ENCODE results near the gene MRRF.

MRRF gene

GRCh38 chr9:122228568-122229484 lies 35.9 kb upstream of the MRRF start, which contains the start of gene LHX6:
TSS of gene LHX6 (minus strand) at chr9:122228957. CDS start at chr9:122228740, 217 bp downstream.
- DNase-seq = no peak

- no peak for DNase-seq
Measured at GRCh38 chr9:122229485-122229837, 35.2 kb upstream of the MRRF start.

DNA sequence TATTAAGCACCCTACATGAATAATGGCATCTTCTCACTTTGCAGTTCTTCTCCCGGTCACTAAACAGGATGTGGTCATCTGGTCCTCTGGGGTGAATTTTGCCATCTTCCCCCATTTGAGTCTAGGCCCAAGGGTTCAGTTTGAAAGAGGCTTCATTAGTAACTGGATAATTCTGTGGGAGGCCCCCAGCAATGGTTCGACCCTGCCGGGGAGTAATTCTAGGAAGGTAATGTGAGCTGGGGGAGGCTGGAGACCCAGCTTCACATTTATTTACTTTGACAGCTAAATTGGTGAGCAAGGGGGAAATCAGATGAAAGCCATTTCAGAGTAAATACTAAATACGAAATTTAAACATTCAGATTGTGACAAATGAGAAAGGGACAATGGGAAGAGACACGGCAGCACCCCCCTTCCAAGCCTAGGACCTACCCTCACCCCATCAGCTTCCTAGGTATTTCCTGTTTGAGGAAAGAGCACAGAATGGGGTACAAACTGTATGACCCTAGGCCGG lies 31.8 kb upstream of the MRRF start:
- DNase-seq = no peak

DNA sequence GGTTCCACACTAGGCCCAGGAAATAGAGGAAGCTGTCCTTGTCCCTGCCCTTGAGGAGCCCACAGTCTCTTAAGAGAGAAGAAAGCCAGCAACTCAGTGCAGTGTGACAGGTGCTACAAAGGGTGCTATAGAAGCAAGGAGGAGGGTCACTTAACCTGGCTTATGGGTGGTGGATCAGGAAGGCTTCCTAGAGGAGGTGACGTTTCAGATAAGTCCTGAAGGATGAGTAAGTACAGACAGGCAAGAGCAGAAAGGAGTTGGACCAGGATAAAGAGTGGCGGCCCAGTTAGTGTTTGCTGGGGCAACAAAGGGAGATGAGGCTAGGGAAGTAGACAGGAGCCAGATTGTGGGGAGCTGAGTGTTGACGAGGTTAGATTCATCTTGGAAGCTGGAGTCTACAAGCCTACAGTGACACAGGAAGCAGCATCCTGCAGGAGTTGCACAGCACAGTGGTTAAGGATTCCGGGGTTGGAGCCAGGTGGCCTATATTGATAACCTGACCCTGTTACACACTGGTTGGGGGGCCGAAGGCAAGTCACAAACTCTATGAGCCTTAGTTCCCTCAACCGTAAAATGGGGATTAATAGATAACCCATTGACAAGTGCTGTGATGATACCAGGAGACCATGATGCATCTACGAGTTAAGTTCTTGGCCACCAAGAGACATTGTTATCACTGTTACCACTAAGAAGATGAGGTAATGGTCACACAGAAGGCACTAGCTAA lies 30.5 kb upstream of the MRRF start:
- DNase-seq = no peak

GRCh38 chr9:122236681-122237080 lies 28.0 kb upstream of the MRRF start:
- no peak for DNase-seq

GRCh38 chr9:122239722-122240121 lies 25.0 kb upstream of the MRRF start:
- no peak for DNase-seq

GRCh38 chr9:122244349-122244748 lies 20.3 kb upstream of the MRRF start:
- no peak for DNase-seq

GRCh38 chr9:122246666-122247065 lies 18.0 kb upstream of the MRRF start:
- DNase-seq = no peak

- no peak for DNase-seq
Measured at GRCh38 chr9:122248448-122248865, 16.2 kb upstream of the MRRF start.

- no peak for DNase-seq
Measured at GRCh38 chr9:122251351-122251750, 13.3 kb upstream of the MRRF start.

DNA sequence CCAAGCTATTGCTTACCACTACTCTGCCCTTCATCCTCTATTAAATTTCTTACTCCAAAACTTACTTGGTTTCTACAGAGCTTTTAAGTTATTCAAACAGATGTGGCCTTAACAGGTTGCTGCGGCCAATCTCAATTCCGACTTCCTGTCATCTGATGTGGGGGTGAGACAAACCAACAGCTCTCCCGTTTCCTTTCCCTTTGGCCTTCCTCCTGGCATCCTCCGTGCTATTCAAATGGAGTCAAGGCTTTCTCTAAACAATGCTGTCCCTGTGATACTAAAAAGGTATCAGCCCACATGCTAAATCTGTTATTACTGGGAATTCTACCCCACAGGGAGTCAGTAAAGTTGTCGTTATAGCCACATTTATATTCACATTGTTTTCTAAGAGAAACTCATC lies 11.9 kb upstream of the MRRF start:
- DNase-seq = no peak

DNA sequence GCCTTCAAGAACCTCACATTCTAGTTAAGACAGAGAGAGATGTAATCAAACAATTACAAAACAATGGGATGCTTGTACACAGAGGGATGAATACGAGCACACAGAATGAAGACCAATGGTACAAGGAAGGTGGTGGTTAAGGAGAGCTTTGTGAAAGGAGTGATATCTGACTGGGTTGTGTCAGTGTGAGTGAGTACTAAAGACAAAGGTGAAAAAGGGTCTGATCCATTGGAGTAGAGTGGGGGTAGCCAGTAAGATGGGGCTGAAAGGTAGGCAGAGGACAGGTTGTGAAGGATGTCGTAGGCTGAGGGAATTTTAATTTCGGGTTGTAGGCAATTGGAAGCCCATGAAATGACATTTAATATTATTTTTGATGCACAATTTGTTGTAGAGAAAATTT lies 9.9 kb upstream of the MRRF start:
- no peak for DNase-seq

DNA sequence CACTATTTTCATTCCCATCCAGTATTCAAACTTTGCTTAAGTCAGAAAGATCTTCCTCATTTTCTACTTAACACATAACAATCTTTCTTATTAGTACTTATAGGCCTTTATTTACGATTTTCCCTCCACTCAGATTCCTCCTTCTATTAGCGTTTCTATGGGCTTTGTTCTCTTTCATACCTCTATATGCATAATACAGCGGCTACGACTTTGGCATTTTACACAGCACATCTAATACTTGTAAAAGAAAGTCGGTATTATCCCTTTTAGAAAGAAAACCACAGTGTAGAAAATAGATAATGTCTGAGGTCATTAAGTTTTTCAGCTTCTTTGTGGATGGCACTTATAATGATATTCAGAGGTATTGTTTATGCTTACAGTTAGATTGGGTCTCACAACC lies 8.5 kb upstream of the MRRF start:
- no peak for DNase-seq

DNA sequence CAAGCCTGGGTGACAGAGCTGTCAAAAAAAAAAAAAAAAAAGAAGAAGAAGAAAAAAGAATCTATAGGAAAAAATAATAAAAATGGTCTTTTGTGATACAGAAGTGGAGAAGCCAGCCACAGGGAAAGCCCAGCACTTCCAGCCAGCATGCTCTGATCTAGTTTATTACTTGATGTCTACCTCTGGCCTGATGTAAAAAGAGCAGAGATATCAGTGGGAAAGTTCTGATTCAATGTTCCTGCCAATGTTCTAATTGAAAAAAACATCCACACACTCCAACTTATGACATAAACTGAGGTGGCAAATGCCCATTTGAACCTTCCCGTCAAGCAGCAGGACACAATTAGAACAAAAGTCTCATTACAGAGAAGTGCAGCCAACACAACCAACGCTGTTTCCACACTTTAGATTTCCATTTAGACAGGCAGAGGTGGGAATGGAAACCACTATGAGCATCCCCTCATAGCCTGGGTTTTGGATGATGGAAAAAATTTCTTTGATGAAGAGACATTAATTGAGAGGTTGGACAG lies 5.7 kb upstream of the MRRF start:
- no peak for DNase-seq

DNA sequence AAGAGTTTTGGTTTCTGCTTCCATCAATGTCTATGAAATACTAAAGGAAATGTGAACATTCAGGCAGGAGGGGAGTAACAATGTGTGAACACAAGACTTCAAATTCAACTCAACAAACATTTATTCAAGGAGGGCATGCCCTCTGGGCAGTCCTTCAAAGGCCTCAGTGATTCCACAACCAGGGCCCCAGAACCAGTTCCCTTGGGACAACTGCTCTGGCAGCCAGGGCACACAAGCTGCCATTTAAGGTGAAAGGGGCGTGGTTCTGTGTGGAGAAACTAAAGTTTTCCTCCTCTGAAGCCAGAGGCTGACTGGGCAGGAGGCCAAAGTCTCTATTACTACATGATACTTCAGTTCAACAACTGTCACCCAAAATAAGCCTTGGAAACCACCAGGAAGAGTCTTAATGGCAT lies 3.2 kb upstream of the MRRF start:
- no peak for DNase-seq

- no peak for DNase-seq
Measured at GRCh38 chr9:122262073-122262472, 2.6 kb upstream of the MRRF start.

- peak in 2 of 5 experiments; percentile 6 to 26 for DNase-seq
Measured at GRCh38 chr9:122263699-122264349, 858 bp upstream of the MRRF start.

DNA sequence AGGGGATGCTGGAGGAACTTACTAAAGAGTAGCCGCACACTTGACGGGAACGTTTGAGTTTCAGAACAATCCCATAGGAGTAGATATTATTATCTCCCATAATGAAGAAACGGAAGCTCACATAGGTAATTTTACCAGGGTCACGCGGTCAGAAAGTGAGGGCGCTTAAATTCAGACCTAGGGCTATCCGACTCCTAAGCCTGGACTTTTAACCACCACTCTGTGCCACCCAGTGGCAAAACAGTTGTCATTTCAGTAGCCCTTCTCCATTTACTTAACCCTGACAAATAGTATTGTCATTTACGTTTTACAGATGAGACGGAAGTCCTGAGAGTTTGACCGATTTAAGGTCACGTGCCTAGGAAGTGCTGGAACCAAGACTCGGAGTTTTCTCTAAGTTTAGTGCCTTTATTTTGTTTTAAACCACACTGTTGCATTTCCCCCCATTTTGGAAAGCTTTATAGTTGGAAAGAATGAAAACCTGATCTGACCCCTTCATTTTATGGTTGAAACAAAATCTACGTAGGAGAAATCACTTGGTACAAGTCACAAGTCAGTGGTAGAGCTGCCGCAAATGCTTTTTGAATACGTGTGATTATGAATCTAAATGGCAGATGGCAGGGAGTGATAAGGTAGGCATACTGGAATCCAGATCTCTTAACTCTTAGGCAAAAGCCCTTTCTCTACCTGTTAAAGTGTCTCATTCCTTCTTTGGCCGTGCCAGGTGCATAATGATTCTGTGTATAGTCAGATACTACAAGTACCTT lies 650 bp downstream of the MRRF start:
- DNase-seq = peak in 4 of 5 experiments; percentile 1 to 78 (median 26)

- DNase-seq = no peak
Measured at GRCh38 chr9:122268041-122268814, 3.5 kb downstream of the MRRF start.

- DNase-seq = no peak
Measured at GRCh38 chr9:122274055-122274454, 9.4 kb downstream of the MRRF start.

DNA sequence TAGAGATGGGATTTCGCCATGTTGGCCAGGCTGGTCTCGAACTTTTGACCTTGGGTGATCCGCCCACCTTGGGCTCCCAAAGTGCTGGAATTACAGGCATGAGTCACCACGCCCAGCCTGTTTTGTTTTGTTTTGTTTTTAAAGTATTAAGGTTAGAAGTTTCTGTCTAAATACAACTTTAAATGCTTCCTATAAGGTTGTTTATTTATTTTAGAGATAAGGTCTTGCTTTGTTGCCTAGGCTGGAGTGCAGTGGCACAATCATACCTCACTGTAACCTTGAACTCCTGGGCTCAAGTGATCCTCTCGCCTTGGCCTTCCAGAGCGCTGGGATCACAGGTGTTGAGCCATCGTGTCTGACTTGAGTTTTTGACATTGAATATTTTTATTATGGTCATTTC lies 11.4 kb downstream of the MRRF start:
- DNase-seq = no peak

All from T-helper 2 cell (primary cell).